BE2C (cell line): ENCODE results near the gene ADAM19.

ENCODE experiments used
- DNase-seq: peaks from one replicate; pipeline ENCODE4 v3.0.0-alpha.2; 2020
- H3K27me3 ChIP-seq: fragments of 250-450 bp; sonication (Bioruptor Pico); 2 replicates; pipeline ENCODE4 v1.5.1; 2020; ENCODE audit warnings: mild to moderate bottlenecking
- H3K36me3 ChIP-seq: fragments of 250-450 bp; sonication (Bioruptor Pico); 2 replicates; pipeline ENCODE4 v1.5.1; 2020; ENCODE audit warnings: mild to moderate bottlenecking
- H3K4me1 ChIP-seq: fragments of 250-450 bp; sonication (Bioruptor Pico); 2 replicates; pipeline ENCODE4 v1.5.1; 2020
- H3K4me3 ChIP-seq: 2 replicates; pipeline ENCODE4 v1.5.1; 2011; ENCODE audit warnings: low read depth, low read length
- H3K9me3 ChIP-seq: fragments of 250-450 bp; sonication (Bioruptor Pico); 2 replicates; pipeline ENCODE4 v1.5.1; 2020
- CTCF ChIP-seq: IDR thresholded peaks from 2 replicates; pipeline ENCODE4 v1.5.1; 2012; ENCODE audit warnings: mild to moderate bottlenecking, low read depth, low read length

The ADAM19 gene

GRCh38 chr5:157546456-157547100, 29.0 kb downstream of the ADAM19 start:
- H3K9me3 ChIP-seq = no peaks in the 10 kb centered on the region
- H3K4me1 ChIP-seq = no peaks in the 10 kb centered on the region
- H3K27me3 ChIP-seq = 0 out of 2 replicates have a peak, but pooled peaks cover 7% of the 10 kb centered on the region
- no peak for DNase-seq
- H3K4me3 ChIP-seq = no peak overlapping the region
- H3K36me3 ChIP-seq = no peaks in the 10 kb centered on the region
- no peak for TF ChIP-seq CTCF

GRCh38 chr5:157545610-157546310, 29.8 kb downstream of the ADAM19 start:
- H3K9me3 ChIP-seq = no peaks in the 10 kb centered on the region
- no peaks in the 10 kb centered on the region for H3K36me3 ChIP-seq
- H3K4me3 ChIP-seq = no peak overlapping the region
- no peaks in the 10 kb centered on the region for H3K4me1 ChIP-seq
- no peak for TF ChIP-seq CTCF
- peaks cover 10% of the 10 kb centered on the region for H3K27me3 ChIP-seq
- DNase-seq = no peak

GRCh38 chr5:157544623-157544989, 31.0 kb downstream of the ADAM19 start:
- peaks cover 5% of the 10 kb centered on the region for H3K27me3 ChIP-seq
- H3K4me3 ChIP-seq = no peak overlapping the region
- no peaks in the 10 kb centered on the region for H3K36me3 ChIP-seq
- no peaks in the 10 kb centered on the region for H3K4me1 ChIP-seq
- DNase-seq = no peak
- no peak for TF ChIP-seq CTCF
- H3K9me3 ChIP-seq = no peaks in the 10 kb centered on the region

GRCh38 chr5:157543825-157544622, 31.6 kb downstream of the ADAM19 start:
- Histone ChIP-seq H3K4me1 (no peaks in the 10 kb centered on the region), H3K36me3 (no peaks in the 10 kb centered on the region), H3K9me3 (no peaks in the 10 kb centered on the region), H3K4me3 (no peak overlapping the region), H3K27me3 (peaks cover 3% of the 10 kb centered on the region)
- TF ChIP-seq CTCF = no peak
- DNase-seq = no peak

- no peak for DNase-seq
- H3K4me1 ChIP-seq = no peaks in the 10 kb centered on the region
- H3K27me3 ChIP-seq = peaks cover 3% of the 10 kb centered on the region
- H3K4me3 ChIP-seq = no peak overlapping the region
- no peaks in the 10 kb centered on the region for H3K36me3 ChIP-seq
- no peak for TF ChIP-seq CTCF
- no peaks in the 10 kb centered on the region for H3K9me3 ChIP-seq
These were observed 33.1 kb downstream of the ADAM19 start for GRCh38 chr5:157542282-157543000.
